GM23338 (cell line): ENCODE results near the gene C2orf49. TPM values are rescaled to one million over a fixed set of nuclear protein-coding genes. Genes with fewer than 3 reads are reported as not detected.

Experiments used
- ATAC-seq: fragments of 200-7000 bp; cut with Tn5 transposase; 3 replicates; pipeline ENCODE4 v1.9.1; 2020
- DNase-seq: peaks from one replicate; pipeline ENCODE4 v3.0.0-alpha.2; 2015; ENCODE audit warnings: low spot score
- H2AFZ ChIP-seq: fragments of 200-600 bp; sonication (generic); 2 replicates; pipeline ENCODE4 v1.8.0; 2016; ENCODE audit warnings: antibody characterized with exemption, mild to moderate bottlenecking, moderate library complexity
- H3F3A ChIP-seq: fragments of 200-600 bp; sonication (generic); replicated peaks from 2 replicates; pipeline ENCODE4 v1.8.0; 2017; ENCODE audit warnings: antibody characterized with exemption, mixed run types, low read depth
- H3K27ac ChIP-seq: fragments of 200-600 bp; sonication (generic); 2 replicates; pipeline ENCODE4 v1.6.1; 2016; ENCODE audit warnings: low read depth
- H3K27me3 ChIP-seq: fragments of 200-600 bp; sonication (generic); 2 replicates; pipeline ENCODE4 v1.8.0; 2016; ENCODE audit warnings: mild to moderate bottlenecking, mixed run types, moderate library complexity; ENCODE audit not compliant: insufficient read depth
- H3K36me3 ChIP-seq: fragments of 200-600 bp; sonication (generic); 2 replicates; pipeline ENCODE4 v1.8.0; 2016; ENCODE audit warnings: mild to moderate bottlenecking; ENCODE audit not compliant: insufficient read depth
- H3K4me1 ChIP-seq: fragments of 200-600 bp; sonication (generic); 2 replicates; pipeline ENCODE4 v1.8.0; 2016; ENCODE audit warnings: mild to moderate bottlenecking, moderate library complexity; ENCODE audit not compliant: insufficient read depth
- H3K4me2 ChIP-seq: fragments of 200-600 bp; sonication (generic); 2 replicates; pipeline ENCODE4 v1.7.1; 2017; ENCODE audit warnings: mixed run types
- H3K4me3 ChIP-seq: fragments of 200-600 bp; sonication (generic); 2 replicates; pipeline ENCODE4 v1.6.1; 2016; ENCODE audit warnings: mixed run types
- H3K79me2 ChIP-seq: fragments of 200-600 bp; sonication (generic); replicated peaks from 2 replicates; pipeline ENCODE4 v1.8.0; 2017; ENCODE audit warnings: mild to moderate bottlenecking; ENCODE audit not compliant: insufficient read depth
- H3K9me2 ChIP-seq: fragments of 200-600 bp; sonication (generic); 2 replicates; pipeline ENCODE4 v1.8.0; 2017; ENCODE audit not compliant: insufficient read depth
- H4K20me1 ChIP-seq: fragments of 200-600 bp; sonication (generic); replicated peaks from 2 replicates; pipeline ENCODE4 v1.8.0; 2017; ENCODE audit warnings: mild to moderate bottlenecking; ENCODE audit not compliant: insufficient read depth
- H3K27ac Mint-ChIP-seq: 2 replicates; pipeline ENCODE4 v1.8.0; 2020; ENCODE audit warnings: inconsistent platforms, mild to moderate bottlenecking, moderate library complexity, mixed read lengths
- H3K27me3 Mint-ChIP-seq: 3 replicates; pipeline ENCODE4 v1.8.0; 2022; ENCODE audit warnings: low read depth, mild to moderate bottlenecking, moderate library complexity, mixed read lengths, inconsistent platforms; ENCODE audit not compliant: insufficient read depth, poor library complexity
- H3K36me3 Mint-ChIP-seq: 3 replicates; pipeline ENCODE4 v1.8.0; 2021; ENCODE audit warnings: low read depth, mild to moderate bottlenecking, inconsistent platforms, moderate library complexity, mixed read lengths
- H3K4me1 Mint-ChIP-seq: 3 replicates; pipeline ENCODE4 v1.8.0; 2020; ENCODE audit warnings: mild to moderate bottlenecking, inconsistent platforms, mixed read lengths
- H3K4me3 Mint-ChIP-seq: 3 replicates; pipeline ENCODE4 v1.8.0; 2021; ENCODE audit warnings: moderate library complexity, mild to moderate bottlenecking, inconsistent platforms, mixed read lengths
- H3K9me3 Mint-ChIP-seq: 3 replicates; pipeline ENCODE4 v1.8.0; 2020; ENCODE audit warnings: moderate library complexity, mild to moderate bottlenecking, inconsistent platforms, mixed read lengths
- CREB1 ChIP-seq: fragments of 250-450 bp; sonication (Bioruptor Pico); IDR thresholded peaks from 2 replicates; pipeline ENCODE4 v1.5.0; 2020; ENCODE audit warnings: low read depth, mild to moderate bottlenecking, moderate library complexity
- CTCF ChIP-seq, 2 experiments: fragments of 200-600 bp in 1 of 2; sonication (generic) in 1 of 2; conservative IDR thresholded peaks; 2 replicates each; pipeline versions ENCODE4 v1.5.1 to v1.6.1; 2016 to 2017; ENCODE audit warnings: antibody characterized with exemption in 2 of 2, low read depth in 2 of 2, mild to moderate bottlenecking in 2 of 2, moderate library complexity in 1 of 2
- ETS1 ChIP-seq: IDR thresholded peaks from 2 replicates; pipeline ENCODE4 v1.6.1; 2016; ENCODE audit warnings: antibody characterized with exemption
- EZH2 ChIP-seq: fragments of 200-600 bp; sonication (generic); IDR thresholded peaks from one replicate; pipeline ENCODE4 v1.8.0; 2017; ENCODE audit warnings: antibody characterized with exemption, mild to moderate bottlenecking, low read depth; ENCODE audit not compliant: unreplicated experiment
- EZH2phosphoT487 ChIP-seq: fragments of 200-600 bp; sonication (generic); IDR thresholded peaks from one replicate; pipeline ENCODE4 v1.8.1; 2018; ENCODE audit warnings: antibody characterized with exemption; ENCODE audit not compliant: unreplicated experiment
- JUNB ChIP-seq: IDR thresholded peaks from one replicate; pipeline ENCODE4 v1.6.1; 2016; ENCODE audit warnings: antibody characterized with exemption; ENCODE audit not compliant: unreplicated experiment
- NANOG ChIP-seq: IDR thresholded peaks from 2 replicates; pipeline ENCODE4 v1.6.1; 2016; ENCODE audit warnings: antibody characterized with exemption, borderline replicate concordance
- POLR2AphosphoS5 ChIP-seq: IDR thresholded peaks from 2 replicates; pipeline ENCODE4 v1.6.1; 2016; ENCODE audit warnings: antibody characterized with exemption, low read depth
- REST ChIP-seq: IDR thresholded peaks from one replicate; pipeline ENCODE4 v1.6.1; 2018; ENCODE audit warnings: antibody characterized with exemption; ENCODE audit not compliant: unreplicated experiment
- STAT1 ChIP-seq: IDR thresholded peaks from one replicate; pipeline ENCODE4 v1.6.1; 2016; ENCODE audit warnings: antibody characterized with exemption; ENCODE audit not compliant: unreplicated experiment
- ZNF114 ChIP-seq: fragments of 250-450 bp; sonication (Bioruptor Pico); IDR thresholded peaks from 2 replicates; pipeline ENCODE4 v1.5.0; 2020; ENCODE audit warnings: mild to moderate bottlenecking, moderate library complexity
- ZNF331 ChIP-seq: fragments of 250-450 bp; sonication (Bioruptor Pico); IDR thresholded peaks from 2 replicates; pipeline ENCODE4 v1.5.0; 2020; ENCODE audit warnings: low read depth, mild to moderate bottlenecking, moderate library complexity
- ZNF462 ChIP-seq: fragments of 250-450 bp; sonication (Bioruptor Pico); IDR thresholded peaks from 2 replicates; pipeline ENCODE4 v1.5.0; 2020; ENCODE audit warnings: mild to moderate bottlenecking, moderate library complexity
- polyA plus RNA-seq: library from polyadenylated mRNA; unstranded; fragments of >200 nt; fragmentation: Nextera tagmentation; extraction: Ambion mirVana; gene quantifications from 2 replicates; pipeline ENCODE4 v1.2.1, GENCODE V29; 2016
- total RNA-seq: library from RNA; depleted of rRNA; stranded (reverse); fragments of >200 nt; shearing (Covaris generic); gene quantifications from 2 replicates; pipeline ENCODE4 v1.2.3, GENCODE V29; 2014

Gene C2orf49
- total and polyA plus RNA-seq, 2 experiments from 2014 or later = 19.6 to 33.8 TPM

GRCh38 chr2:105396254-105397024, 59.1 kb downstream of the C2orf49 start:
- Histone ChIP-seq H3K27me3 (peaks cover 26% of the 10 kb centered on the region), H3K4me1 (peaks cover 5% of the 10 kb centered on the region; the same call in 1 of the 2 replicates), H2AFZ (no peak overlapping the region), H3K4me2 (no peak overlapping the region), H3K9me2 (no peaks in the 10 kb centered on the region), H3K27ac (no peak overlapping the region), H3K36me3 (no peaks in the 10 kb centered on the region), H3K79me2 (peaks cover 64% of the 10 kb centered on the region), H4K20me1 (peaks cover 10% of the 10 kb centered on the region; the same call in 1 of the 2 replicates), H3F3A (peaks cover 4% of the 10 kb centered on the region; the same call in 1 of the 2 replicates), H3K4me3 (no peak overlapping the region)
- peaks cover 6% of the 10 kb centered on the region; the same call in 2 of the 3 replicates for H3K9me3 Mint-ChIP-seq
- no peak overlapping the region for H3K4me3 Mint-ChIP-seq
- TF ChIP-seq CTCF (conservative IDR thresholded peaks at IDR 0.05; ENCODE audit: low read depth in 2 of 2) (no peak), REST (no peak), EZH2phosphoT487 (no peak), STAT1 (no peak), ZNF114 (CRISPR knock-in tag) (no peak), EZH2 (no peak), CREB1 (CRISPR knock-in tag) (no peak), NANOG (no peak), ZNF462 (CRISPR knock-in tag) (no peak), JUNB (no peak), POLR2AphosphoS5 (no peak), ETS1 (no peak), ZNF331 (CRISPR knock-in tag) (no peak)
- H3K36me3 Mint-ChIP-seq = peaks cover 20% of the 10 kb centered on the region; the same call in 2 of the 3 replicates
- DNase-seq = no peak
- peaks cover 24% of the 10 kb centered on the region for H3K27me3 Mint-ChIP-seq
- no peak overlapping the region for H3K27ac Mint-ChIP-seq
- H3K4me1 Mint-ChIP-seq = peaks cover 16% of the 10 kb centered on the region
- no peak for ATAC-seq
